Measurements from ENCODE around the gene ZNF304. TPM values are rescaled to one million over a fixed set of nuclear protein-coding genes. Genes with fewer than 3 reads are reported as not detected.

ZNF304 gene
- total RNA-seq, 1 donor from 2014 or later = 12.2 TPM

- H3K4me3 Mint-ChIP-seq (ENCODE audit: unreplicated experiment) = no peak overlapping the region
- H3K4me1 Mint-ChIP-seq (ENCODE audit: low read depth, unreplicated experiment) = peaks cover 3% of the 10 kb centered on the region
- Histone ChIP-seq H4K20me1 (ENCODE audit: insufficient read depth, low read length) (no peaks in the 10 kb centered on the region), H3K79me2 (ENCODE audit: insufficient read depth, low read length) (peaks cover 35% of the 10 kb centered on the region), H3K27me3 (ENCODE audit: insufficient read depth, low read length) (no peaks in the 10 kb centered on the region), H3K36me3 (ENCODE audit: insufficient read depth, low read length) (peaks cover 26% of the 10 kb centered on the region), H3K4me1 (ENCODE audit: insufficient read depth, low read length) (no peaks in the 10 kb centered on the region), H3K9me3 (ENCODE audit: insufficient read depth, low read depth, low read length) (peaks cover 59% of the 10 kb centered on the region), H3K4me2 (ENCODE audit: low read length) (no peak overlapping the region), H3K9ac (ENCODE audit: low read length) (no peak overlapping the region), H3K4me3 (ENCODE audit: insufficient read depth, low read depth, low read length) (no peak overlapping the region), H2AFZ (ENCODE audit: low read depth, low read length) (no peak overlapping the region), H3K27ac (ENCODE audit: low read depth, low read length) (no peak overlapping the region)
- no peaks in the 10 kb centered on the region for H3K27me3 Mint-ChIP-seq (ENCODE audit: low read depth, unreplicated experiment)
- TF ChIP-seq EZH2 (IDR thresholded peaks at IDR 0.05; ENCODE audit: insufficient read depth, low read length) = no peak
- TF ChIP-seq, protein P1, sequence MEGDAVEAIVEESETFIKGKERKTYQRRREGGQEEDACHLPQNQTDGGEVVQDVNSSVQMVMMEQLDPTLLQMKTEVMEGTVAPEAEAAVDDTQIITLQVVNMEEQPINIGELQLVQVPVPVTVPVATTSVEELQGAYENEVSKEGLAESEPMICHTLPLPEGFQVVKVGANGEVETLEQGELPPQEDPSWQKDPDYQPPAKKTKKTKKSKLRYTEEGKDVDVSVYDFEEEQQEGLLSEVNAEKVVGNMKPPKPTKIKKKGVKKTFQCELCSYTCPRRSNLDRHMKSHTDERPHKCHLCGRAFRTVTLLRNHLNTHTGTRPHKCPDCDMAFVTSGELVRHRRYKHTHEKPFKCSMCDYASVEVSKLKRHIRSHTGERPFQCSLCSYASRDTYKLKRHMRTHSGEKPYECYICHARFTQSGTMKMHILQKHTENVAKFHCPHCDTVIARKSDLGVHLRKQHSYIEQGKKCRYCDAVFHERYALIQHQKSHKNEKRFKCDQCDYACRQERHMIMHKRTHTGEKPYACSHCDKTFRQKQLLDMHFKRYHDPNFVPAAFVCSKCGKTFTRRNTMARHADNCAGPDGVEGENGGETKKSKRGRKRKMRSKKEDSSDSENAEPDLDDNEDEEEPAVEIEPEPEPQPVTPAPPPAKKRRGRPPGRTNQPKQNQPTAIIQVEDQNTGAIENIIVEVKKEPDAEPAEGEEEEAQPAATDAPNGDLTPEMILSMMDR (IDR thresholded peaks at IDR 0.05; ENCODE audit: insufficient read depth, low read depth, low read length) = no peak
- FAIRE-seq (no peak), DNase-seq (ENCODE audit: low read depth) (no peak)
- H3K27ac Mint-ChIP-seq (ENCODE audit: unreplicated experiment) = no peak overlapping the region
- H3K9me3 Mint-ChIP-seq (ENCODE audit: unreplicated experiment) = peaks cover 19% of the 10 kb centered on the region
- peaks cover 62% of the 10 kb centered on the region for H3K36me3 Mint-ChIP-seq (ENCODE audit: low read depth, unreplicated experiment)
Observed at GRCh38 chr19:57398868-57399267, 47.8 kb downstream of the ZNF304 start.

DNA sequence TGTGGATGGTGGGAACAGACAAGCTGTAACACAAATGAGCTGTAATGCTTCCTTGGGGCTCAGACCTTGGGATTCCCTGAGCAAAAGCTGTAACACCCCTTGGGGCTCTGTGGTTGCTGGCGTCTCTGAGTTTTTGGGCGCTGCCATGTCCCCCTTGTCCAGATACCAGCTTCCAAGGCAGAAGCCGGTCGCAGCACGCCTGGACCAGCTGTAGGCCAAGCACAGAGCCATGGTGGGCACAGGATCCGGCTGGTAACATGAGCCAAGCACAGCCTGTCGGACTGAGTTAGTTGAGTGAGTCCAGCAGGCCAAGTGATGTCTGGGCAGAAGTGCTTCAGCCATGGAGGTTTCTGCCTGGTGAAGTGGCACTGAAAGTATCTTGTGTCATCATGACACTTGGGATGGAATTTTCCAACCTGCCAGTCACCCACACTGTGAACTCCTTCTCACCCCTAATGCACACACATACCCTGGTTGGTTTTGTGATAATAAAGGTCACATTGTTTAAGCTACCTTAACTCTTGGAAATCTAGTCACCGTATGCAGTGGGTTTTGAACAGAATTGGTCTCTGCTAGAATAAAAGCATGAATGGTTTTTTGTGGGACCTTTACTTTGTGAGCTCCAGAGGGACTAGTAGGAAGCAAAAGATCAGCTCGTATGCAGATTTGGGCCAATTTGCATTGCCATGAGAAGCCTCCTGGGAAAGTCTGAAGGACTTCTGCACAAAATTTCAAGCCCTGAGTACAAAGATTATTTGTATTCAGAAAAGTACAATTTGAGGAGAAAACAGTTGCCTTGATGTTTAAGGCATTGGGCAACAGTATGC lies 52.9 kb downstream of the ZNF304 start:
- Histone ChIP-seq H3K4me2 (ENCODE audit: low read length) (no peak overlapping the region), H3K4me3 (ENCODE audit: insufficient read depth, low read depth, low read length) (no peak overlapping the region), H3K4me1 (ENCODE audit: insufficient read depth, low read length) (no peaks in the 10 kb centered on the region), H4K20me1 (ENCODE audit: insufficient read depth, low read length) (no peaks in the 10 kb centered on the region), H2AFZ (ENCODE audit: low read depth, low read length) (no peak overlapping the region), H3K27ac (ENCODE audit: low read depth, low read length) (no peak overlapping the region), H3K9ac (ENCODE audit: low read length) (no peak overlapping the region), H3K27me3 (ENCODE audit: insufficient read depth, low read length) (no peaks in the 10 kb centered on the region), H3K9me3 (ENCODE audit: insufficient read depth, low read depth, low read length) (peaks cover 39% of the 10 kb centered on the region), H3K36me3 (ENCODE audit: insufficient read depth, low read length) (peaks cover 10% of the 10 kb centered on the region), H3K79me2 (ENCODE audit: insufficient read depth, low read length) (peaks cover 2% of the 10 kb centered on the region)
- H3K4me1 Mint-ChIP-seq (ENCODE audit: low read depth, unreplicated experiment) = peaks cover 1% of the 10 kb centered on the region
- peaks cover 8% of the 10 kb centered on the region for H3K9me3 Mint-ChIP-seq (ENCODE audit: unreplicated experiment)
- TF ChIP-seq, protein P1 (IDR thresholded peaks at IDR 0.05; ENCODE audit: insufficient read depth, low read depth, low read length) = no peak
- no peak for TF ChIP-seq EZH2 (IDR thresholded peaks at IDR 0.05; ENCODE audit: insufficient read depth, low read length)
- no peak overlapping the region for H3K4me3 Mint-ChIP-seq (ENCODE audit: unreplicated experiment)
- H3K27me3 Mint-ChIP-seq (ENCODE audit: low read depth, unreplicated experiment) = no peaks in the 10 kb centered on the region
- no peak for DNase-seq (ENCODE audit: low read depth)
- peak overlapping the region; percentile 14 for H3K27ac Mint-ChIP-seq (ENCODE audit: unreplicated experiment)
- H3K36me3 Mint-ChIP-seq (ENCODE audit: low read depth, unreplicated experiment) = peaks cover 28% of the 10 kb centered on the region
- FAIRE-seq = no peak

Measured in astrocyte (in vitro differentiated cells and primary cell).